Liver (tissue), 9 donors: Measurements from ENCODE around the gene DNAI2. TPM values are rescaled to one million over a fixed set of nuclear protein-coding genes. Genes with fewer than 3 reads are reported as not detected.

Experiments used
- DNase-seq: peaks from one replicate; pipeline ENCODE4 v3.0.0-alpha.2; 2017; ENCODE audit warnings: low spot score
- H3K27ac ChIP-seq, 2 donors: one replicate each; pipeline ENCODE4 v1.7.0; 2013; ENCODE audit warnings: inconsistent platforms in 2 of 2, low read length in 2 of 2, control low read depth in 1 of 2, low read depth in 1 of 2, mild to moderate bottlenecking in 1 of 2
- H3K27me3 ChIP-seq, 4 donors: one replicate each; pipeline versions ENCODE4 v1.6.1 to v1.7.0; 2013; ENCODE audit warnings: low read length in 3 of 4, inconsistent platforms in 1 of 4, mild to moderate bottlenecking in 1 of 4, moderate library complexity in 1 of 4; ENCODE audit not compliant: control insufficient read depth in 4 of 4, insufficient read depth in 4 of 4
- H3K36me3 ChIP-seq, 4 donors: one replicate each; pipeline versions ENCODE4 v1.6.1 to v1.7.0; 2013; ENCODE audit warnings: low read length in 3 of 4, mild to moderate bottlenecking in 3 of 4, low read depth in 1 of 4, moderate library complexity in 1 of 4; ENCODE audit not compliant: control insufficient read depth in 4 of 4, insufficient read depth in 3 of 4
- H3K4me1 ChIP-seq, 4 donors: one replicate each; pipeline versions ENCODE4 v1.6.1 to v1.7.0; 2013; ENCODE audit warnings: low read length in 3 of 4, mild to moderate bottlenecking in 3 of 4, moderate library complexity in 1 of 4; ENCODE audit not compliant: control insufficient read depth in 4 of 4, insufficient read depth in 4 of 4
- H3K4me3 ChIP-seq, 3 donors: one replicate each; pipeline versions ENCODE4 v1.6.1 to v1.7.0; 2013; ENCODE audit warnings: low read length in 3 of 3, control low read depth in 1 of 3, low read depth in 1 of 3, mild to moderate bottlenecking in 1 of 3
- H3K9ac ChIP-seq, 2 donors: one replicate each; pipeline ENCODE4 v1.7.0; 2013; ENCODE audit warnings: low read length in 2 of 2, mild to moderate bottlenecking in 2 of 2, moderate library complexity in 2 of 2, control low read depth in 1 of 2, low read depth in 1 of 2
- H3K9me3 ChIP-seq, 4 donors: one replicate each; pipeline versions ENCODE4 v1.6.1 to v1.7.0; 2013; ENCODE audit warnings: low read length in 3 of 4; ENCODE audit not compliant: control insufficient read depth in 4 of 4
- ATF3 ChIP-seq: IDR thresholded peaks from 2 replicates; pipeline ENCODE4 v1.6.1; 2016; ENCODE audit warnings: antibody characterized with exemption
- CTCF ChIP-seq: fragments of 150-350 bp; IDR thresholded peaks from 2 replicates; pipeline ENCODE4 v1.5.1; 2017; ENCODE audit warnings: improper control_type of control experiment, low read depth, low read length; ENCODE audit not compliant: missing input control
- EGR1 ChIP-seq, 2 donors: IDR thresholded peaks; 2 replicates each; pipeline ENCODE4 v1.6.1; 2016 to 2018; ENCODE audit warnings: antibody characterized with exemption in 2 of 2, low read depth in 2 of 2
- FOXA2 ChIP-seq: IDR thresholded peaks from 2 replicates; pipeline ENCODE4 v1.6.1; 2016; ENCODE audit warnings: antibody characterized with exemption
- HNF4A ChIP-seq, 2 donors: conservative IDR thresholded peaks; 2 replicates each; pipeline ENCODE4 v1.6.1; 2016; ENCODE audit warnings: antibody characterized with exemption in 2 of 2, mild to moderate bottlenecking in 2 of 2
- JUND ChIP-seq, 2 donors: IDR thresholded peaks; 2 replicates each; pipeline ENCODE4 v1.6.1; 2016; ENCODE audit warnings: antibody characterized with exemption in 2 of 2
- MAX ChIP-seq: IDR thresholded peaks from 2 replicates; pipeline ENCODE4 v1.6.1; 2016; ENCODE audit warnings: antibody characterized with exemption
- NR2F2 ChIP-seq: IDR thresholded peaks from 2 replicates; pipeline ENCODE4 v1.6.1; 2016; ENCODE audit warnings: antibody characterized with exemption
- RAD21 ChIP-seq, 2 donors: IDR thresholded peaks; 2 replicates each; pipeline ENCODE4 v1.6.1; 2016; ENCODE audit warnings: antibody characterized with exemption in 2 of 2, mild to moderate bottlenecking in 2 of 2
- RXRA ChIP-seq, 2 donors: IDR thresholded peaks; 2 replicates each; pipeline ENCODE4 v1.6.1; 2017 to 2018; ENCODE audit warnings: antibody characterized with exemption in 2 of 2, mild to moderate bottlenecking in 1 of 2
- SP1 ChIP-seq: IDR thresholded peaks from 2 replicates; pipeline ENCODE4 v1.6.1; 2018; ENCODE audit warnings: antibody characterized with exemption, mild to moderate bottlenecking
- TAF1 ChIP-seq: conservative IDR thresholded peaks from 2 replicates; pipeline ENCODE4 v1.6.1; 2016; ENCODE audit warnings: antibody characterized with exemption, mild to moderate bottlenecking
- YY1 ChIP-seq: IDR thresholded peaks from 2 replicates; pipeline ENCODE4 v1.6.1; 2016; ENCODE audit warnings: antibody characterized with exemption, mild to moderate bottlenecking
- WGBS: extraction: QIAGEN DNeasy Blood & Tissue Kit; methylation state at CpG from one replicate; pipeline ENCODE4 v1.1.7; 2013; 5-methylcytosine and 5-hydroxymethylcytosine counted together
- polyA plus RNA-seq, 2 donors: library from polyadenylated mRNA; stranded (reverse) in 1 of 2; unstranded in 1 of 2; fragments of 200-250 nt in 1 of 2; fragments of >200 nt in 1 of 2; fragmentation: Nextera tagmentation in 1 of 2; extraction: Ambion mirVana in 1 of 2; gene quantifications; one replicate each; pipeline versions ENCODE4 v1.2.1 to v1.2.3, GENCODE V29; 2013 to 2015
- total RNA-seq, 2 donors: library from RNA; depleted of rRNA; stranded (reverse); fragments of >200 nt; gene quantifications; one replicate each; pipeline ENCODE4 v1.2.3, GENCODE V29; 2014
- donor health status: healthy.
- donor health status: healthy.
- donor health status: healthy.
- donor health status: healthy.
- donor health status: healthy.

The DNAI2 gene
- total and polyA plus RNA-seq, 4 donors: not detected

- TF ChIP-seq NR2F2: no peak
Observed at GRCh38 chr17:74292495-74292894, 18.5 kb downstream of the DNAI2 start (continued).

- H3K4me3 ChIP-seq: no peak overlapping the region
- DNase-seq: peak; percentile 59
- no peak overlapping the region for H3K27ac ChIP-seq
- H3K4me1 ChIP-seq: peaks cover 0 to 2% (median 0%) of the 10 kb centered on the region in 4 donors
- H3K9ac ChIP-seq: no peak overlapping the region
- no peaks in the 10 kb centered on the region for H3K9me3 ChIP-seq
- no peak for TF ChIP-seq TAF1
- peak in 1 of 2 donors; percentile 23 for TF ChIP-seq RXRA (IDR thresholded peaks at IDR 0.05)
- 65% methylated on average over 10 of the region's 10 CpGs for WGBS
- no peaks in the 10 kb centered on the region for H3K36me3 ChIP-seq
- no peaks in the 10 kb centered on the region for H3K27me3 ChIP-seq
Observed at GRCh38 chr17:74295625-74296547, 21.9 kb downstream of the DNAI2 start.

- Histone ChIP-seq H3K9ac (no peak overlapping the region), H3K4me1 (peaks cover 0 to 2% (median 0%) of the 10 kb centered on the region in 4 donors), H3K9me3 (no peaks in the 10 kb centered on the region), H3K27me3 (no peaks in the 10 kb centered on the region), H3K27ac (no peak overlapping the region), H3K36me3 (no peaks in the 10 kb centered on the region), H3K4me3 (no peak overlapping the region)
- 5% methylated on average over 5 of the region's 5 CpGs for WGBS
- TF ChIP-seq EGR1 (IDR thresholded peaks at IDR 0.05; ENCODE audit: low read depth in 2 of 2) (no peak), CTCF (peak; percentile 46), SP1 (no peak), MAX (no peak), ATF3 (no peak), YY1 (no peak), RAD21 (IDR thresholded peaks at IDR 0.05) (peak; percentile 63 to 74), HNF4A (conservative IDR thresholded peaks at IDR 0.05) (no peak)
- peak; percentile 80 for DNase-seq
Observed at GRCh38 chr17:74296548-74296936, 22.5 kb downstream of the DNAI2 start.

GRCh38 chr17:74297941-74298340 lies 23.9 kb downstream of the DNAI2 start:
- H3K9me3 ChIP-seq: no peaks in the 10 kb centered on the region
- H3K4me3 ChIP-seq: no peak overlapping the region
- TF ChIP-seq FOXA2 (no peak), EGR1 (IDR thresholded peaks at IDR 0.05; ENCODE audit: low read depth in 2 of 2) (no peak), TAF1 (no peak), JUND (IDR thresholded peaks at IDR 0.05) (no peak)
- no peak overlapping the region for H3K9ac ChIP-seq
- peaks cover 0 to 2% (median 0%) of the 10 kb centered on the region in 4 donors for H3K4me1 ChIP-seq
- H3K27ac ChIP-seq: no peak overlapping the region
- H3K36me3 ChIP-seq: no peaks in the 10 kb centered on the region
- WGBS: 76% methylated on average over 4 of the region's 4 CpGs
- DNase-seq: no peak
- H3K27me3 ChIP-seq: no peaks in the 10 kb centered on the region
